ENCODE data around the gene LRPPRC.

DNA sequence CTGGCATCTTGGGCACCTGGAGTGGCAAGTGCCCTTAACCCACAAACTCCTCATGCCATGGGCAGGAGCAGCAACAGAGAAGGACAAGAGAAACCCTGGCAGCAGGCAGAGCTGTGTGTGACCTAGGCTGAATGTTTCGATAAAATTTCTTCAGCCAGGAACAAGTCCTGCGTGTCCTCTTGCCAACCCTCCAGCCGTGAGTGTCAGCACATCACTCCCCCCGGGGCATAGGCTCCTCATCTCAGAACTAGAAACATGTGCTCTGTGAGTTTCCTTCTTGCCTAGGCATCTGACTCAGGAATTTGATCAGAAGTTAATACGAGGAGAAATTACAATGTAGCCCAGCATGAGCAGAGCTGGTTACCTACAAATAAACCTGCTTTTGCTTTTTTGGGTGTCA, 154.8 kb downstream of the LRPPRC start:
- TF ChIP-seq CTCF (conservative IDR thresholded peaks at IDR 0.05) (no peak), EZH2 (IDR thresholded peaks at IDR 0.05; ENCODE audit: low read depth) (no peak)

Measured in PC-9 (cell line).